HepG2 (cell line): ENCODE data around the gene NEIL3. TPM values are rescaled to one million over a fixed set of nuclear protein-coding genes. Genes with fewer than 3 reads are reported as not detected.

ENCODE experiments used
- CREB1 ChIP-seq, 2 experiments: fragments of 450-650 bp in 1 of 2; IDR thresholded peaks; 2 replicates each; pipeline ENCODE4 v1.6.1; 2016 to 2017; ENCODE audit warnings: control low read depth in 1 of 2, mild to moderate bottlenecking in 1 of 2, missing compliant biosample characterization in 1 of 2, missing genetic modification characterization in 1 of 2
- GTF3A ChIP-seq: sonication (generic); formaldehyde crosslinking; conservative IDR thresholded peaks from 2 replicates; pipeline ENCODE4 v1.4.0; 2020; ENCODE audit warnings: mild to moderate bottlenecking, missing genetic modification reagents
- ISL2 ChIP-seq: sonication (generic); formaldehyde crosslinking; IDR thresholded peaks from 2 replicates; pipeline ENCODE4 v1.5.0; 2020; ENCODE audit warnings: missing genetic modification reagents
- NFATC3 ChIP-seq: sonication (generic); formaldehyde crosslinking; IDR thresholded peaks from 2 replicates; pipeline ENCODE4 v1.5.1; 2020; ENCODE audit warnings: mild to moderate bottlenecking, missing genetic modification reagents
- RFXANK ChIP-seq: IDR thresholded peaks from 2 replicates; pipeline ENCODE4 v1.6.1; 2016
- SOX5 ChIP-seq: IDR thresholded peaks from 2 replicates; pipeline ENCODE4 v1.6.1; 2016; ENCODE audit warnings: borderline replicate concordance
- SOX6 ChIP-seq, 2 experiments: fragments of 450-650 bp in 1 of 2; sonication (generic) in 1 of 2; formaldehyde crosslinking in 1 of 2; IDR thresholded peaks; 2 replicates each; pipeline versions ENCODE4 v1.4.0 to v1.6.1; 2017 to 2020; ENCODE audit warnings: antibody characterized with exemption in 1 of 2, mild to moderate bottlenecking in 1 of 2, missing genetic modification reagents in 1 of 2
- SP4 ChIP-seq: sonication (generic); formaldehyde crosslinking; IDR thresholded peaks from 2 replicates; pipeline ENCODE4 v1.8.1; 2023; ENCODE audit warnings: mild to moderate bottlenecking, missing genetic modification reagents
- SRF ChIP-seq: IDR thresholded peaks from 2 replicates; pipeline ENCODE4 v1.6.1; 2011; ENCODE audit warnings: mild to moderate bottlenecking, low read depth, low read length, moderate library complexity
- TBX2 ChIP-seq: sonication (generic); formaldehyde crosslinking; IDR thresholded peaks from 2 replicates; pipeline ENCODE4 v1.5.0; 2020; ENCODE audit warnings: missing genetic modification reagents, mild to moderate bottlenecking, borderline replicate concordance
- XBP1 ChIP-seq: sonication (generic); formaldehyde crosslinking; IDR thresholded peaks from 2 replicates; pipeline ENCODE4 v1.5.0; 2020; ENCODE audit warnings: missing genetic modification reagents
- ZBTB25 ChIP-seq: IDR thresholded peaks from 2 replicates; pipeline ENCODE4 v1.6.1; 2018; ENCODE audit warnings: missing genetic modification reagents
- ZBTB42 ChIP-seq: sonication (generic); formaldehyde crosslinking; IDR thresholded peaks from 2 replicates; pipeline ENCODE4 v1.5.0; 2020; ENCODE audit warnings: mild to moderate bottlenecking, missing genetic modification reagents
- ZBTB8A ChIP-seq: sonication (generic); formaldehyde crosslinking; IDR thresholded peaks from 2 replicates; pipeline ENCODE4 v1.4.0; 2020; ENCODE audit warnings: mild to moderate bottlenecking, low read depth, missing genetic modification reagents, borderline replicate concordance
- ZFX ChIP-seq: sonication (generic); formaldehyde crosslinking; IDR thresholded peaks from 2 replicates; pipeline ENCODE4 v1.4.0; 2020; ENCODE audit warnings: mild to moderate bottlenecking, low read depth, missing genetic modification reagents, moderate library complexity
- ZMYM4 ChIP-seq: sonication (generic); formaldehyde crosslinking; IDR thresholded peaks from 2 replicates; pipeline ENCODE4 v1.8.1; 2023; ENCODE audit warnings: mild to moderate bottlenecking, missing genetic modification reagents
- ZNF337 ChIP-seq: sonication (generic); formaldehyde crosslinking; IDR thresholded peaks from 2 replicates; pipeline ENCODE4 v1.5.1; 2020; ENCODE audit warnings: missing genetic modification reagents, low read depth, mild to moderate bottlenecking, borderline replicate concordance
- ZNF816 ChIP-seq: sonication (generic); formaldehyde crosslinking; IDR thresholded peaks from 2 replicates; pipeline ENCODE4 v1.8.0; 2022; ENCODE audit warnings: missing genetic modification reagents, mild to moderate bottlenecking, borderline replicate concordance
- polyA plus RNA-seq, 8 experiments: library from polyadenylated mRNA; depleted of rRNA in 3 of 8; stranded (reverse) in 7 of 8; unstranded in 1 of 8; fragments of >200 nt; fragmentation: Illumina TruSeq in 4 of 8; extraction: Trizol in 4 of 8; gene quantifications; 2 replicates each; pipeline versions ENCODE4 v1.2.1 to v1.2.3, GENCODE V29; 2011 to 2016; ENCODE audit warnings: low read depth in 4 of 8, missing spikeins in 1 of 8, mixed read lengths in 1 of 8; ENCODE audit not compliant: insufficient read depth in 1 of 8
- total RNA-seq, 5 experiments: library from RNA; depleted of rRNA; stranded (reverse); fragments of >200 nt; fragmentation: Illumina TruSeq; extraction: Trizol; gene quantifications; 2 replicates each; pipeline ENCODE4 v1.2.3, GENCODE V29; 2016; ENCODE audit warnings: low read depth in 1 of 5
- TF ChIP-seq, protein P1 (sequence below): sonication (generic); formaldehyde crosslinking; IDR thresholded peaks from 2 replicates; pipeline ENCODE4 v1.4.0; 2020; ENCODE audit warnings: mild to moderate bottlenecking, missing genetic modification reagents
- TF ChIP-seq, protein P2 (sequence below): conservative IDR thresholded peaks from 2 replicates; pipeline ENCODE4 v1.6.1; 2018; ENCODE audit warnings: missing genetic modification reagents
- TF ChIP-seq, protein P3 (sequence below): sonication (generic); formaldehyde crosslinking; IDR thresholded peaks from 2 replicates; pipeline ENCODE4 v1.4.0; 2020; ENCODE audit warnings: mild to moderate bottlenecking, missing genetic modification reagents, borderline replicate concordance

Gene NEIL3
- total and polyA plus RNA-seq, 2 of the 13 experiments (the other 11 are each of a cell fraction or from before 2014, with no cell fraction given): 3.5 to 8.4 TPM

DNA sequence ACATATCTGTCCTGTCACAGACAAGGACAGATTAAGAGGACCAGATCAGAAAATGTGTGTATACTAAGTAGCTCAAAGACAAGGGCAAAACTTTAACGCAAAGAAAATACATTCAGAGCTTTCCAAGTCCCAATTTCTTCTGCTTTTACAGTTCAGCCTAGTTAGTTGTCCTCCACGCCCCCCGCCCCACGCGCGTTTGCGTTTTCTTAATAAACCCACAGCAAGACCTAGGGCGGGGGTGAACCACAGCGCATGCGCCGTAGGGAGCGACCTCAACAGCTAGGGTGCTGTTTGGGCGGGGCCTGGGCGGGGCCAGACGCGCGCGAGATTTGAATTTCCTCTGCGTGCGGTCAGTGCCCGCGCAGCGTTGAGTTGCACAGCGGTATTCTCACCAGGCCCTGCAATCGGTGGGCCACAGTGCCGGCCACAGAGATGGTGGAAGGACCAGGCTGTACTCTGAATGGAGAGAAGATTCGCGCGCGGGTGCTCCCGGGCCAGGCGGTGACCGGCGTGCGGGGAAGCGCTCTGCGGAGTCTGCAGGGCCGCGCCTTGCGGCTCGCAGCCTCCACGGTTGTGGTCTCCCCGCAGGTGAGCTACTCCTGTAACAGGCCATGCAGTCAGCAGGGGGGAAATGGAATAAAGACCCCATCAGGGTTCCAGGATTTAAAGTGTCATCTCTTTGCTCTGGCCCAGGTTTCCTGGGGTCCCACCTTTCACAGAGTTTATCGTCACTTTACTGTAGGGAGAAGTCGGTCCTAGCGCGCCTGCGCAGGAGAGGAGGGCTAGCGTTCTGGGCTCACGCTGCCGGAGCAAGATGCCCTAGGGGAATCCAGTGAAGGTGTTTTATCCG lies at the start of gene NEIL3 (continued):
- TF ChIP-seq ISL2 (CRISPR knock-in tag): peak; percentile 48; the same call in 1 of the 2 replicates
- 0 out of 2 replicates have a peak, but pooled peaks have one; percentile 30 for TF ChIP-seq ZNF337 (CRISPR knock-in tag)
- TF ChIP-seq, protein P1, sequence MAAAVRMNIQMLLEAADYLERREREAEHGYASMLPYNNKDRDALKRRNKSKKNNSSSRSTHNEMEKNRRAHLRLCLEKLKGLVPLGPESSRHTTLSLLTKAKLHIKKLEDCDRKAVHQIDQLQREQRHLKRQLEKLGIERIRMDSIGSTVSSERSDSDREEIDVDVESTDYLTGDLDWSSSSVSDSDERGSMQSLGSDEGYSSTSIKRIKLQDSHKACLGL (CRISPR knock-in tag): peak; percentile 93; the same call in 1 of the 2 replicates
- no peak for TF ChIP-seq SOX5 (CRISPR knock-in tag)
- TF ChIP-seq, protein P2, sequence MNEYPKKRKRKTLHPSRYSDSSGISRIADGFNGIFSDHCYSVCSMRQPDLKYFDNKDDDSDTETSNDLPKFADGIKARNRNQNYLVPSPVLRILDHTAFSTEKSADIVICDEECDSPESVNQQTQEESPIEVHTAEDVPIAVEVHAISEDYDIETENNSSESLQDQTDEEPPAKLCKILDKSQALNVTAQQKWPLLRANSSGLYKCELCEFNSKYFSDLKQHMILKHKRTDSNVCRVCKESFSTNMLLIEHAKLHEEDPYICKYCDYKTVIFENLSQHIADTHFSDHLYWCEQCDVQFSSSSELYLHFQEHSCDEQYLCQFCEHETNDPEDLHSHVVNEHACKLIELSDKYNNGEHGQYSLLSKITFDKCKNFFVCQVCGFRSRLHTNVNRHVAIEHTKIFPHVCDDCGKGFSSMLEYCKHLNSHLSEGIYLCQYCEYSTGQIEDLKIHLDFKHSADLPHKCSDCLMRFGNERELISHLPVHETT: 0 out of 2 replicates have a peak, but pooled peaks have one; percentile 58
- TF ChIP-seq ZMYM4 (CRISPR knock-in tag): peak; percentile 86
- TF ChIP-seq ZNF816 (CRISPR knock-in tag): peak; percentile 68; the same call in 1 of the 2 replicates
- no peak for TF ChIP-seq CREB1 (IDR thresholded peaks at IDR 0.05)
- TF ChIP-seq CREB1 (CRISPR knock-in tag; IDR thresholded peaks at IDR 0.05): peak; percentile 28; the same call in 1 of the 2 replicates
- TF ChIP-seq ZBTB25 (CRISPR knock-in tag): 0 out of 2 replicates have a peak, but pooled peaks have one; percentile 32
- peak; percentile 41; the same call in 1 of the 2 replicates for TF ChIP-seq TBX2 (CRISPR knock-in tag)
- TF ChIP-seq ZBTB8A: no peak
- no peak for TF ChIP-seq SOX6 (IDR thresholded peaks at IDR 0.05)
- peak; percentile 29; the same call in 1 of the 2 replicates for TF ChIP-seq SOX6 (CRISPR knock-in tag; IDR thresholded peaks at IDR 0.05)
- TF ChIP-seq ZFX: peak; percentile 94
- TF ChIP-seq, protein P3, sequence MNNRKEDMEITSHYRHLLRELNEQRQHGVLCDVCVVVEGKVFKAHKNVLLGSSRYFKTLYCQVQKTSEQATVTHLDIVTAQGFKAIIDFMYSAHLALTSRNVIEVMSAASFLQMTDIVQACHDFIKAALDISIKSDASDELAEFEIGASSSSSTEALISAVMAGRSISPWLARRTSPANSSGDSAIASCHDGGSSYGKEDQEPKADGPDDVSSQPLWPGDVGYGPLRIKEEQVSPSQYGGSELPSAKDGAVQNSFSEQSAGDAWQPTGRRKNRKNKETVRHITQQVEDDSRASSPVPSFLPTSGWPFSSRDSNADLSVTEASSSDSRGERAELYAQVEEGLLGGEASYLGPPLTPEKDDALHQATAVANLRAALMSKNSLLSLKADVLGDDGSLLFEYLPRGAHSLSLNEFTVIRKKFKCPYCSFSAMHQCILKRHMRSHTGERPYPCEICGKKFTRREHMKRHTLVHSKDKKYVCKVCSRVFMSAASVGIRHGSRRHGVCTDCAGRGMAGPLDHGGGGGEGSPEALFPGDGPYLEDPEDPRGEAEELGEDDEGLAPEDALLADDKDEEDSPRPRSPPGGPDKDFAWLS (CRISPR knock-in tag): no peak
- TF ChIP-seq RFXANK: no peak
- TF ChIP-seq ZBTB42 (CRISPR knock-in tag): no peak
- TF ChIP-seq XBP1 (CRISPR knock-in tag): no peak
- no peak for TF ChIP-seq GTF3A (CRISPR knock-in tag)
- TF ChIP-seq SRF: no peak
- TF ChIP-seq NFATC3: 0 out of 2 replicates have a peak, but pooled peaks have one; percentile 59
- TF ChIP-seq SP4 (CRISPR knock-in tag): peak; percentile 67; the same call in 1 of the 2 replicates
